HG03139 (cell line): ENCODE results near the gene CCDC30.

Experiments used
- ATAC-seq: cut with Tn5 transposase; IDR thresholded peaks from one replicate; pipeline ENCODE4 v1.9.1; 2021; ENCODE audit not compliant: unreplicated experiment

Gene CCDC30

GRCh38 chr1:42462828-42463763 lies at the start of gene CCDC30:
CCDC30 (plus strand) TSS chr1:42463286; CDS start chr1:42480552, 17,266 bp downstream.
- peak; percentile 98 for ATAC-seq

- ATAC-seq, result no peak
Observed at GRCh38 chr1:42414551-42415496, 48.3 kb upstream of the CCDC30 start.

- ATAC-seq, result no peak
Observed at GRCh38 chr1:42417166-42417565, 45.9 kb upstream of the CCDC30 start.

- ATAC-seq, result no peak
Observed at GRCh38 chr1:42418516-42418915, 44.6 kb upstream of the CCDC30 start.

- ATAC-seq, result no peak
Observed at GRCh38 chr1:42419126-42419821, 43.8 kb upstream of the CCDC30 start.

- no peak for ATAC-seq
Observed at GRCh38 chr1:42420121-42420520, 43.0 kb upstream of the CCDC30 start.

- no peak for ATAC-seq
Observed at GRCh38 chr1:42420911-42421585, 42.0 kb upstream of the CCDC30 start.

GRCh38 chr1:42422737-42423136 lies 40.3 kb upstream of the CCDC30 start:
- ATAC-seq, result no peak

- no peak for ATAC-seq
Observed at GRCh38 chr1:42423681-42424080, 39.4 kb upstream of the CCDC30 start.

GRCh38 chr1:42424201-42424600 lies 38.9 kb upstream of the CCDC30 start:
- no peak for ATAC-seq

GRCh38 chr1:42427240-42427639 lies 35.8 kb upstream of the CCDC30 start:
- ATAC-seq, result no peak

GRCh38 chr1:42429603-42430002 lies 33.5 kb upstream of the CCDC30 start:
- ATAC-seq, result no peak

- ATAC-seq, result no peak
Observed at GRCh38 chr1:42430286-42431135, 32.6 kb upstream of the CCDC30 start.

GRCh38 chr1:42431514-42431913 lies 31.6 kb upstream of the CCDC30 start:
- ATAC-seq, result no peak

- no peak for ATAC-seq
Observed at GRCh38 chr1:42432714-42433113, 30.4 kb upstream of the CCDC30 start.

GRCh38 chr1:42433369-42433768 lies 29.7 kb upstream of the CCDC30 start:
- no peak for ATAC-seq

GRCh38 chr1:42434340-42434739 lies 28.7 kb upstream of the CCDC30 start:
- no peak for ATAC-seq

GRCh38 chr1:42439940-42440339 lies 23.1 kb upstream of the CCDC30 start:
- no peak for ATAC-seq

- ATAC-seq, result no peak
Observed at GRCh38 chr1:42442662-42443061, 20.4 kb upstream of the CCDC30 start.

- no peak for ATAC-seq
Observed at GRCh38 chr1:42449256-42449655, 13.8 kb upstream of the CCDC30 start.
